PC-3 (cell line): ENCODE measurements around the gene PHF19.

Experiments
- CTCF ChIP-seq: fragments of 300-600 bp; sonication (generic); conservative IDR thresholded peaks from 2 replicates; pipeline ENCODE4 v1.5.1; 2017; ENCODE audit warnings: antibody characterized with exemption, low read depth, mild to moderate bottlenecking, low read length
- EZH2 ChIP-seq: fragments of 300-600 bp; sonication (generic); IDR thresholded peaks from one replicate; pipeline ENCODE4 v1.6.1; 2017; ENCODE audit warnings: antibody characterized with exemption, mild to moderate bottlenecking, low read length; ENCODE audit not compliant: unreplicated experiment

DNA sequence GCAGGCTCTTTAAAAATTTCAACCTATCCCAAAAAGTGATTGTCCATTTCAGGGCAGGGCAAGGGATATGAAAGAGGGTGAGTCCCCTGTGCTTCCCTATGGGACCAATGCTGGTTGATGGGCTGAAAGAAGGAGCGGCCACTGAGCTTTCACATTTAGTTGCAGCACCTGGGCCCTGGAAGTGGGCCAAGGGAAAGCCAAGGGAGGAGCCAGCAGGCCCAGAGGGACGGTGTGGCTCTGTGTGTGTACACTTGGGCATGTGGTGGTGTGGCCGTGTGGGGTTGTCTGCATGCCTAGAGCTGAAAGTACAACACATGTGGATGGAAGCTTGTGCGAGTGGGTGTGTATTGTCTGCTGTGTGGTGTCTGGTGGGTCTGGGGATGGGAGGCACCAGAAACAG lies 20.3 kb downstream of the PHF19 start:
- TF ChIP-seq CTCF: no peak
- no peak for TF ChIP-seq EZH2
